ENCODE data around the gene GPS1.

- TF ChIP-seq CTCF (IDR thresholded peaks at IDR 0.05 in 8 of 11, conservative IDR thresholded peaks at IDR 0.05 in 3 of 11) (peak in 1 of 11 experiments; percentile 13), POLR2A (IDR thresholded peaks at IDR 0.05) (no peak), POLR2AphosphoS5 (IDR thresholded peaks at IDR 0.05) (peak in 1 of 3 donors; percentile 37)
Measured at GRCh38 chr17:82018152-82018988, 33.3 kb upstream of the GPS1 start.

All from spleen (tissue), 7 donors.